Endodermal cell (in vitro differentiated cells): ENCODE results near the gene PGAM5. TPM values are rescaled to one million over a fixed set of nuclear protein-coding genes. Genes with fewer than 3 reads are reported as not detected.

ENCODE experiments used
- DNase-seq: peaks from one replicate; pipeline ENCODE4 v3.0.0-alpha.2; 2017
- H3K27ac ChIP-seq: 2 replicates; pipeline ENCODE4 v1.5.1; 2013; ENCODE audit warnings: mild to moderate bottlenecking, low read depth, low read length, moderate library complexity
- H3K27me3 ChIP-seq: 2 replicates; pipeline ENCODE4 v1.6.1; 2013; ENCODE audit warnings: mild to moderate bottlenecking, low read length, moderate library complexity; ENCODE audit not compliant: insufficient read depth, control insufficient read depth, poor library complexity, severe bottlenecking
- H3K36me3 ChIP-seq: 2 replicates; pipeline ENCODE4 v1.7.0; 2013; ENCODE audit warnings: mild to moderate bottlenecking, low read length, moderate library complexity; ENCODE audit not compliant: control insufficient read depth, insufficient read depth
- H3K4me1 ChIP-seq: one replicate; pipeline ENCODE4 v1.7.0; 2013; ENCODE audit warnings: low read length; ENCODE audit not compliant: control insufficient read depth, insufficient read depth
- H3K4me3 ChIP-seq: 2 replicates; pipeline ENCODE4 v1.5.1; 2013; ENCODE audit warnings: mild to moderate bottlenecking, low read length, moderate library complexity
- H3K9ac ChIP-seq: 2 replicates; pipeline ENCODE4 v1.6.1; 2013; ENCODE audit warnings: mild to moderate bottlenecking, low read length, moderate library complexity; ENCODE audit not compliant: poor library complexity, severe bottlenecking; ENCODE audit errors: extremely low read depth
- H3K9me3 ChIP-seq: 2 replicates; pipeline ENCODE4 v1.6.1; 2013; ENCODE audit warnings: mild to moderate bottlenecking, low read length, moderate library complexity; ENCODE audit not compliant: control insufficient read depth
- H3K27ac Mint-ChIP-seq: 2 replicates; pipeline ENCODE4 v1.8.0; 2020; ENCODE audit warnings: mixed read lengths
- H3K27me3 Mint-ChIP-seq: 2 replicates; pipeline ENCODE4 v1.8.0; 2021; ENCODE audit warnings: mild to moderate bottlenecking, mixed read lengths; ENCODE audit not compliant: insufficient read depth
- H3K36me3 Mint-ChIP-seq: 2 replicates; pipeline ENCODE4 v1.8.0; 2020; ENCODE audit warnings: low read depth, mixed read lengths
- H3K4me1 Mint-ChIP-seq: 2 replicates; pipeline ENCODE4 v1.8.0; 2020; ENCODE audit warnings: mixed read lengths
- H3K4me3 Mint-ChIP-seq: 2 replicates; pipeline ENCODE4 v1.8.0; 2020; ENCODE audit warnings: mild to moderate bottlenecking, moderate library complexity, mixed read lengths
- H3K9me3 Mint-ChIP-seq: 2 replicates; pipeline ENCODE4 v1.8.0; 2020; ENCODE audit warnings: mild to moderate bottlenecking, mixed read lengths
- WGBS, 2 experiments: methylation state at CpG; one replicate each; pipeline versions ENCODE4 v1.1.5 to v1.1.7; 2013; ENCODE audit warnings: missing lambda C conversion rate in 2 of 2, mixed read lengths in 1 of 2; ENCODE audit not compliant: insufficient coverage in 1 of 2, insufficient read length in 1 of 2; 5-methylcytosine and 5-hydroxymethylcytosine counted together
- total RNA-seq, 2 donors: library from RNA; stranded (reverse); fragmentation: NEBNext Ultra II Directional in 1 of 2; extraction: Animal tissue kit (Norgen Biotek cat#: 25700) in 1 of 2; gene quantifications; 2 replicates in 1 of 2; 3 replicates in 1 of 2; pipeline ENCODE4 v1.2.1, GENCODE V29; 2021
- TF ChIP-seq, protein P1 (sequence below): fragments of 200-600 bp; sonication (generic); conservative IDR thresholded peaks from 2 replicates; pipeline ENCODE4 v1.5.0; 2021; ENCODE audit warnings: antibody characterized with exemption, mild to moderate bottlenecking

The PGAM5 gene
- total RNA-seq, 2 donors from 2014 or later, result 60.2 to 64.3 TPM

GRCh38 chr12:132685400-132685799 lies 25.2 kb upstream of the PGAM5 start:
- Mint-ChIP-seq H3K9me3 (no peaks in the 10 kb centered on the region), H3K36me3 (peaks cover 25% of the 10 kb centered on the region), H3K4me1 (peaks cover 26% of the 10 kb centered on the region), H3K4me3 (peak overlapping the region; percentile 68), H3K27ac (peak overlapping the region; percentile 39), H3K27me3 (peaks cover 9% of the 10 kb centered on the region)
- H3K9ac ChIP-seq, result no peak overlapping the region
- 75 to 76% methylated on average over 4 to 5 of the region's 5 CpGs for WGBS, 2 experiments
- H3K4me3 ChIP-seq, result peak overlapping the region; percentile 74
- DNase-seq, result no peak
- H3K27ac ChIP-seq, result no peak overlapping the region
- no peaks in the 10 kb centered on the region for H3K9me3 ChIP-seq
- TF ChIP-seq, protein P1, sequence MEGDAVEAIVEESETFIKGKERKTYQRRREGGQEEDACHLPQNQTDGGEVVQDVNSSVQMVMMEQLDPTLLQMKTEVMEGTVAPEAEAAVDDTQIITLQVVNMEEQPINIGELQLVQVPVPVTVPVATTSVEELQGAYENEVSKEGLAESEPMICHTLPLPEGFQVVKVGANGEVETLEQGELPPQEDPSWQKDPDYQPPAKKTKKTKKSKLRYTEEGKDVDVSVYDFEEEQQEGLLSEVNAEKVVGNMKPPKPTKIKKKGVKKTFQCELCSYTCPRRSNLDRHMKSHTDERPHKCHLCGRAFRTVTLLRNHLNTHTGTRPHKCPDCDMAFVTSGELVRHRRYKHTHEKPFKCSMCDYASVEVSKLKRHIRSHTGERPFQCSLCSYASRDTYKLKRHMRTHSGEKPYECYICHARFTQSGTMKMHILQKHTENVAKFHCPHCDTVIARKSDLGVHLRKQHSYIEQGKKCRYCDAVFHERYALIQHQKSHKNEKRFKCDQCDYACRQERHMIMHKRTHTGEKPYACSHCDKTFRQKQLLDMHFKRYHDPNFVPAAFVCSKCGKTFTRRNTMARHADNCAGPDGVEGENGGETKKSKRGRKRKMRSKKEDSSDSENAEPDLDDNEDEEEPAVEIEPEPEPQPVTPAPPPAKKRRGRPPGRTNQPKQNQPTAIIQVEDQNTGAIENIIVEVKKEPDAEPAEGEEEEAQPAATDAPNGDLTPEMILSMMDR, result no peak
- H3K4me1 ChIP-seq, result peaks cover 2% of the 10 kb centered on the region
- peaks cover 14% of the 10 kb centered on the region for H3K36me3 ChIP-seq
- no peaks in the 10 kb centered on the region for H3K27me3 ChIP-seq

DNA sequence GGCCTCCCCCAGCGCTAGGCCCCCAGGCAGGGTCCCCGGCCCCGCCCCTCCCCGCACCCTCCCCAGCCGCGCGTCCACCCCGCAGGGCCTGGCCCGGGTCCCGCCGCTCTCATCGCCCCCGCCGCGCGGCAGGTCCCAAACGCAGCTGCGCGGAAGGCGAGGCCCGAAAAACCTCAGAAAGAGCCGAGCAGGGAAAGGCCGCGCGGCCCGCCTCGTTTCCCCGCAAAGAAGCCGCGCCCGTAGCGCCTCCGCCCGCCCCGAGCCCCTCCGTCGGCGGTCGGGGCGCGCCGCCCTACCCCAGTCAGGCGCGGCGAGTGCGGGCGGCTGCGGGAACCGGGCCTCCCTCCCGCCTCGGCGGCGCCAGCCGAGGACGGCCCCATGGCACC lies 23.8 kb upstream of the PGAM5 start:
- Histone ChIP-seq H3K9me3 (no peaks in the 10 kb centered on the region), H3K27ac (peak overlapping the region; percentile 68), H3K36me3 (peaks cover 24% of the 10 kb centered on the region), H3K27me3 (no peaks in the 10 kb centered on the region), H3K4me3 (peak overlapping the region; percentile 74), H3K4me1 (peaks cover 2% of the 10 kb centered on the region), H3K9ac (peak overlapping the region; percentile 75)
- WGBS, 2 experiments, result 0% methylated on average over 19 to 54 of the region's 55 CpGs
- Mint-ChIP-seq H3K9me3 (no peaks in the 10 kb centered on the region), H3K27ac (no peak overlapping the region), H3K4me1 (peaks cover 26% of the 10 kb centered on the region), H3K36me3 (peaks cover 24% of the 10 kb centered on the region), H3K27me3 (peaks cover 9% of the 10 kb centered on the region), H3K4me3 (peak overlapping the region; percentile 68)
- TF ChIP-seq, protein P1, result no peak
- DNase-seq, result no peak

- TF ChIP-seq, protein P1, result no peak
- 0% methylated on average over 32 to 134 of the region's 134 CpGs for WGBS, 2 experiments
- peak within 1 kb of the TSS; percentile 74 for H3K4me3 ChIP-seq
- peak within 1 kb of the TSS; percentile 68 for H3K27ac ChIP-seq
- peaks cover 24% of the 10 kb centered on the region for H3K36me3 Mint-ChIP-seq
- H3K27ac Mint-ChIP-seq, result no peak within 1 kb of the TSS
- peaks cover 25% of the 10 kb centered on the region for H3K36me3 ChIP-seq
- peak within 1 kb of the TSS; percentile 68 for H3K4me3 Mint-ChIP-seq
- H3K9me3 ChIP-seq, result no peaks in the 10 kb centered on the region
- peak; percentile 99 for DNase-seq
- H3K4me1 Mint-ChIP-seq, result peaks cover 26% of the 10 kb centered on the region
- peak within 1 kb of the TSS; percentile 75 for H3K9ac ChIP-seq
- peaks cover 9% of the 10 kb centered on the region for H3K27me3 Mint-ChIP-seq
- H3K4me1 ChIP-seq, result peaks cover 2% of the 10 kb centered on the region
- H3K27me3 ChIP-seq, result no peaks in the 10 kb centered on the region
- no peaks in the 10 kb centered on the region for H3K9me3 Mint-ChIP-seq
These were observed 23.2 kb upstream of the PGAM5 start, which contains the start of the genes POLE and PXMP2 for GRCh38 chr12:132687211-132688164. TSS of gene POLE (minus strand) at chr12:132687342. CDS start at chr12:132687315, 27 bp downstream. TSS of gene PXMP2 (plus strand) at chr12:132687587. CDS start at chr12:132687671, 84 bp downstream.
